Type B pancreatic cell (in vitro differentiated cells): Measurements from ENCODE around the gene ZNF850. TPM values are rescaled to one million over a fixed set of nuclear protein-coding genes. Genes with fewer than 3 reads are reported as not detected.
"Not testable (repeated sequence)": the region's sequence is repeated elsewhere in the genome, so short reads cannot be mapped to it uniquely, and the experiment has no call there.

ENCODE experiments used
- DNase-seq: peaks from one replicate; pipeline ENCODE4 v3.0.0; 2021; ENCODE audit warnings: mixed read lengths; ENCODE audit not compliant: unreplicated experiment; ENCODE audit errors: extremely low spot score
- H3K27ac Mint-ChIP-seq: 2 replicates; pipeline ENCODE4 v1.8.0; 2021; ENCODE audit warnings: mild to moderate bottlenecking, mixed read lengths
- H3K27me3 Mint-ChIP-seq: 2 replicates; pipeline ENCODE4 v1.8.0; 2021; ENCODE audit warnings: mixed read lengths
- H3K36me3 Mint-ChIP-seq: 2 replicates; pipeline ENCODE4 v1.8.0; 2021; ENCODE audit warnings: mixed read lengths
- H3K4me1 Mint-ChIP-seq: one replicate; pipeline ENCODE4 v1.8.0; 2021; ENCODE audit warnings: mixed read lengths; ENCODE audit not compliant: unreplicated experiment
- H3K4me3 Mint-ChIP-seq: 2 replicates; pipeline ENCODE4 v1.8.0; 2021; ENCODE audit warnings: mild to moderate bottlenecking, mixed read lengths
- H3K9me3 Mint-ChIP-seq: 2 replicates; pipeline ENCODE4 v1.8.0; 2021; ENCODE audit warnings: mixed read lengths
- total RNA-seq: library from RNA; stranded (reverse); gene quantifications from 2 replicates; pipeline ENCODE4 v1.2.1, GENCODE V29; 2021; ENCODE audit warnings: low replicate concordance
- TF ChIP-seq, protein P1 (sequence below): fragments of 200-600 bp; sonication (generic); conservative IDR thresholded peaks from 2 replicates; pipeline ENCODE4 v1.5.0; 2021; ENCODE audit warnings: antibody characterized with exemption, mild to moderate bottlenecking

Gene ZNF850
- total RNA-seq, 1 donor from 2014 or later, result 11.3 TPM

DNA sequence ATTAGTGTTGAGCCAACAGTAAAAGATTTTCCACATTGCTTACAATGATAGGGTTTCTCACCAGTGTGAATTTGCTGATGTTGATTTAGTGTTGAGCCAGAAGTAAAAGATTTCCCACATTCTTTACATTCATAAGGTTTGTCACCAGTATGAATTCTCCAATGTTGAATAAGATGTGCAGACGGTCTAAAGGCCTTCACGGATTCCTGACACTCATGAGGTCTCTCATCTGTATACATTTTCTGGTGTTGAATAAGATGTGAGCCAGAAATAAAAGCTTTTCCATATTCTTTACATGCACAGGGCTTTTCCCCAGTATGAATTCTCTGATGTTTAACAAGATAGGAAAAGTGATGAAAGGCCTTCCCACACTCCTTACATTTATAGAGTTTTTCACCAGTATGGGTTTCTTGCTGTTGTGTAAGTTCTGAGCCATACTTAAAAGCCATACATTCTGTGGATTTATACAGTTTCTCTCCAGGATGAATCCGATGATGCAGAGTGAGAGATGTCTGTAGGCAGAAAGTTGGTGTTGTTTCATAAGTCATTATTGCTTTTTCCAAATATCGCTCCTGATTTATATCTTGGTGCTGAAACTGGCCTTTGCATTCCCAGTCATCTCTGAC, 22.4 kb downstream of the ZNF850 start:
- TF ChIP-seq, protein P1, sequence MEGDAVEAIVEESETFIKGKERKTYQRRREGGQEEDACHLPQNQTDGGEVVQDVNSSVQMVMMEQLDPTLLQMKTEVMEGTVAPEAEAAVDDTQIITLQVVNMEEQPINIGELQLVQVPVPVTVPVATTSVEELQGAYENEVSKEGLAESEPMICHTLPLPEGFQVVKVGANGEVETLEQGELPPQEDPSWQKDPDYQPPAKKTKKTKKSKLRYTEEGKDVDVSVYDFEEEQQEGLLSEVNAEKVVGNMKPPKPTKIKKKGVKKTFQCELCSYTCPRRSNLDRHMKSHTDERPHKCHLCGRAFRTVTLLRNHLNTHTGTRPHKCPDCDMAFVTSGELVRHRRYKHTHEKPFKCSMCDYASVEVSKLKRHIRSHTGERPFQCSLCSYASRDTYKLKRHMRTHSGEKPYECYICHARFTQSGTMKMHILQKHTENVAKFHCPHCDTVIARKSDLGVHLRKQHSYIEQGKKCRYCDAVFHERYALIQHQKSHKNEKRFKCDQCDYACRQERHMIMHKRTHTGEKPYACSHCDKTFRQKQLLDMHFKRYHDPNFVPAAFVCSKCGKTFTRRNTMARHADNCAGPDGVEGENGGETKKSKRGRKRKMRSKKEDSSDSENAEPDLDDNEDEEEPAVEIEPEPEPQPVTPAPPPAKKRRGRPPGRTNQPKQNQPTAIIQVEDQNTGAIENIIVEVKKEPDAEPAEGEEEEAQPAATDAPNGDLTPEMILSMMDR, result no peak
- H3K36me3 Mint-ChIP-seq, result peaks cover 81% of the 10 kb centered on the region
- no peak overlapping the region for H3K4me3 Mint-ChIP-seq
- peaks cover 40% of the 10 kb centered on the region for H3K9me3 Mint-ChIP-seq
- no peaks in the 10 kb centered on the region for H3K4me1 Mint-ChIP-seq
- H3K27ac Mint-ChIP-seq, result no peak overlapping the region
- no peaks in the 10 kb centered on the region for H3K27me3 Mint-ChIP-seq
- no peak for DNase-seq

DNA sequence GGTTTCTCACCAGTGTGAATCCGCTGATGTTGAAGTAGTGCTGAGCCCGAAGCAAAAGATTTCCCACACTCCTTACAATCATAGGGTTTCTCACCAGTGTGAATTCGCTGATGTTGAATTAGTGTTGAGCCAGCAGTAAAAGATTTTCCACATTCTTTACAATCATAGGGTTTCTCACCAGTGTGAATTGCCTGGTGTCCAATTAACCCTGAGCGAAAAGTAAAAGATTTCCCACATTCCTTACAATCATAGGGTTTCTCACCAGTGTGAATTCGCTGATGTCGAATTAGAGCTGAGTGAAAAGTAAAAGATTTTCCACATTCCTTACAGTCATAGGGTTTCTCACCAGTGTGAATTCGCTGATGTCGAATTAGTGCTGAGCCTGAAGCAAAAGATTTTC, 23.0 kb downstream of the ZNF850 start:
- not testable (repeated sequence) for H3K27ac Mint-ChIP-seq, H3K4me3 Mint-ChIP-seq, DNase-seq, H3K4me1 Mint-ChIP-seq, H3K27me3 Mint-ChIP-seq
- peaks cover 80% of the 10 kb centered on the region for H3K36me3 Mint-ChIP-seq
- peaks cover 40% of the 10 kb centered on the region for H3K9me3 Mint-ChIP-seq

GRCh38 chr19:36748431-36749275, 24.0 kb downstream of the ZNF850 start:
- Mint-ChIP-seq H3K27ac (no peak overlapping the region), H3K4me1 (no peaks in the 10 kb centered on the region), H3K36me3 (peaks cover 74% of the 10 kb centered on the region), H3K4me3 (no peak overlapping the region), H3K9me3 (peaks cover 40% of the 10 kb centered on the region), H3K27me3 (no peaks in the 10 kb centered on the region)
- DNase-seq, result no peak
- TF ChIP-seq, protein P1, result no peak

GRCh38 chr19:36747750-36748149, 24.9 kb downstream of the ZNF850 start:
- Mint-ChIP-seq H3K4me1 (no peaks in the 10 kb centered on the region), H3K4me3 (no peak overlapping the region), H3K36me3 (peaks cover 75% of the 10 kb centered on the region), H3K9me3 (peaks cover 40% of the 10 kb centered on the region), H3K27ac (peak overlapping the region; percentile 13), H3K27me3 (no peaks in the 10 kb centered on the region)
- TF ChIP-seq, protein P1, result no peak
- no peak for DNase-seq

DNA sequence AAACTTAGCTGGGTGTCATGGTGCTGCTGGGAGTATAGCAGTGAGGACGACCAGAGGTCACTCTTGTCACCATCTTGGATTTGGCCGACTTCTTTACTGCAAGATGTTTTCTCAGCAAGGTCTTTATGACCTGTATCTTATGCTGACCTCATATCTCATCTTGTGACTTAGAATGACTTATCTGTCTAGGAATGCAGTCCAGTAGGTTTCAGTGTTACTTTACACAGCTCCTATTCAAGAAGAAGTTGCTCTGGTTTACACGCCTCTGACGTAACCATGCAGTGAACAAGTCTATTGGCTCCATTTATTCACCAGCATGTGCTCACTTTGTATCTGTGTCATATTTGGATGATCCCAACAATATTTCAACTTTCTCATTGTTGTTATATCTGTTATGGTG, 26.7 kb downstream of the ZNF850 start:
- peaks cover 64% of the 10 kb centered on the region for H3K36me3 Mint-ChIP-seq
- TF ChIP-seq, protein P1, result no peak
- H3K4me3 Mint-ChIP-seq, result no peak overlapping the region
- H3K4me1 Mint-ChIP-seq, result no peaks in the 10 kb centered on the region
- DNase-seq, result no peak
- H3K9me3 Mint-ChIP-seq, result peaks cover 29% of the 10 kb centered on the region
- no peaks in the 10 kb centered on the region for H3K27me3 Mint-ChIP-seq
- H3K27ac Mint-ChIP-seq, result no peak overlapping the region

GRCh38 chr19:36736166-36736565, 36.4 kb downstream of the ZNF850 start:
- not testable (repeated sequence) for DNase-seq, H3K4me1 Mint-ChIP-seq, H3K27ac Mint-ChIP-seq, H3K9me3 Mint-ChIP-seq, H3K27me3 Mint-ChIP-seq, H3K4me3 Mint-ChIP-seq
- peaks cover 49% of the 10 kb centered on the region for H3K36me3 Mint-ChIP-seq
